NCI-H526 treated with DMSO at 0.1 percent for 48 hours (cell line): ENCODE measurements around the gene HDC.

Experiments
- DNase-seq: peaks from one replicate; lab custom pipeline; 2025; lab: John Stamatoyannopoulos, UW

The HDC gene

DNA sequence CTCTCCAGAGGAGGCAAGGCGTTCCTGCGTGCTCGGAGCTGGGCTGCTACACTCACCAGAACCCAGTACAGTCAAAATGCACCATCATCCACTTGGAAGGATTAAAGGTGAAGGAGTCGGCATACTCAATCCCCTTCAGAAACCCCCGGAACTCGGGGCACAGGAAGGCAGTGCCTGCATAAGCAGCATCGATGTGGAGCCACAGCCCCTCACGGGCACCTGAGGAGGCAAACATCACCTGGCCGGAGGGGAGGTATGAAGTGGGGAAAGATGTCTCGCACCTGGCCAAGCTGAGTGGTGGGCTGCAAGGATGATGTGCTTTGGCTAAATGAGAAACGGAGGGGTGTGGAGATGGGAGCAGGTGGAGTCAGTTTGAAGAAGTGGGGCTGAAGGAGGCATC, 13.0 kb downstream of the HDC start:
- no peak for DNase-seq

DNA sequence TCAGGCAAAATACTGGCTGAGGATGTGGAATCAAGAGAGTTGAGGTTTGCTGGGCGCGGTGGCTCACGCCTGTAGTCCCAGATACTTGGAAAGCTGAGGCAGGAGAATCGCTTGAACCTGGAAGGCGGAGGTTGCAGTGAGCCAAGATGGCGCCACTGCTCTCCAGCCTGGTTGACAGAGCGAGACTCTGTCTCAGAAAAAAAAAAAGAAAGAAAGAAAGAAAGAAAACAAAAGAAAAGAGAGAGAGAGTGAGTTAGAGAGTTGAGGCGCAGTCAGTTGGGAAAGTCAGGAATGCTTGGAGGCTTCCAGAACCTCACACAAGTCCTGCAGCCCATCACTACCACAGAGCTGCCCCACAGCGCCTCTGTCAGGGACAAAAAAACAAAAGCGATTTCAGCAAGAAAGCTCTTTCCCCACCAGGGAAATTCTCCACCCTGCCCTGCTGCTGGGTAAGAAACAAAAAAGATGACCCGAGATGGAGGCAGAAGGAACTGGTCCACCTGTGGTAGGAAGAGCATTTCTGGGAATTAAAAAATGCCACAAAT, 13.8 kb downstream of the HDC start:
- no peak for DNase-seq

DNA sequence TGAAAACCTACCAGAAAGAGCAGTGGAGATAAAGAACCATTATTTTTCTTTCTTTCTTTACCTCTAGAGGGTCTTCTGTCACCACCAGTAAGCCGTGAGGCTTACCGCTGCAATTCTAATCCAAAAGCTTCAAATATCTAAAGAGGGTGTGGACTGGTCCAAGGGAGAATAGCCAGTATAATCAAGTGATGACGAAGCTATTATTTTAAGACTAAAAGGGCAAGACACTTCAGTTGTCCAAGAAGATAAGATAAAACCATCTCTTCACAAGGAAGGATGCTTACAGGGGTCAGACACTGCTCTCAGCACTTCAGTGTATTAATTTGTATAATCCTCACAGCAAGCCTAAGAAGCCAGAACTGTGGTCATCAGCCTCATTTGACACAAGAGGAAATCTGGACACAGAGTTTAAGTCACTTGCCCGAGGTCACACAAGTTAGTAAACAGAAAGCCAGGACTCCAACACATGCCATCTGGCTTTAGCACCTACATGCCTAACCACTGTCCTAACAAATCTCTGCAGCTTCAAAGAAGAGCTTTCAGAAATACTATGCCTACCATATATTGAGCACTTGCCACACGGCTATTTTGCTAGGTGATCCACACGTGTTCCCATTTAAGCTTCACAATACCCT, 14.6 kb downstream of the HDC start:
- DNase-seq, result no peak

DNA sequence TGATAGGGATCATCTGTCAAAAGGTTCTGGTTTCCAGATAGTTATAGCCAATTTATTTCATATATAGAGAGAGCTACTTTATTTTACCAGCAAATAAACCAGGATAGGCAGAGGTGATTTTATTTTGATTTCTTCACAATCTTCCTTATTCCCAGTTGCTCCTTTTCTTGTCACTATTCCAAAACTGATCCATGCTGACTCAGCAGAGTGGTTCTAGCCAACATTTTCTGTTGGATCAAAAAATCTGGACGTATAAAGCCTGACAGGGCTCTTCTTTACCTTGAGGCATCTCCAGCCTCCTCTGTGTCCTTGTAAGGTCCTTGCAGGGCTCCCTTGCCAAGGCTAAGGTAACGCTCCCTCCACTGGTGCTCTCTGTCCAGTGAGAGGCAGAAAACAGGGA, 15.8 kb downstream of the HDC start:
- no peak for DNase-seq

DNA sequence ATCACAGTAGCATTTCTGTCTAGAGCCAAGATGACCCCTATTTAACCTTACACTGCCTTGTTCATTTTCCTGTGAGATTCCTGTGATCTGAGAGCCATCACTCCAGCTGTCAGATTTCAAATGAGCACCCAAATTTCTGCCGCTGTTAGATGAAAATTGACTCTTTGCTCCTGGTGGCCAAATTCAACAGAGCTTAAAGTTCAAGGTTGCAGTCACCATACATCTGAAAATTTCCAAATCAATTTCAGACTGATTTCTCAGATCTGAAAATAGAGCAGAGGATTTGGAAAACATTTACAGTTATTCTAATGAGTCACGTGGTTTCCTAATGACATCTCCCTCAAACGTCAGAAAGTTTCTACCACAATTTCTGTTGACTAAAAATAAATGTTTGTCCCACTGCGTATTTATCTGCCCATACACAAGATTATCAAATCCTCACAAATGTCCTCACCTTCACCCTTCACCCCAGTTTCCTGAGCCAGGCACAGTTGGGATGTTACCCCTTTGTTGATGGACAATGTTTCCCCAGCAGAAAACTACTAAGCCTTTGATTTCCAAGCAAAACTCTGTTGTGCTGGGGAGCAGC, 16.4 kb downstream of the HDC start:
- DNase-seq, result no peak

DNA sequence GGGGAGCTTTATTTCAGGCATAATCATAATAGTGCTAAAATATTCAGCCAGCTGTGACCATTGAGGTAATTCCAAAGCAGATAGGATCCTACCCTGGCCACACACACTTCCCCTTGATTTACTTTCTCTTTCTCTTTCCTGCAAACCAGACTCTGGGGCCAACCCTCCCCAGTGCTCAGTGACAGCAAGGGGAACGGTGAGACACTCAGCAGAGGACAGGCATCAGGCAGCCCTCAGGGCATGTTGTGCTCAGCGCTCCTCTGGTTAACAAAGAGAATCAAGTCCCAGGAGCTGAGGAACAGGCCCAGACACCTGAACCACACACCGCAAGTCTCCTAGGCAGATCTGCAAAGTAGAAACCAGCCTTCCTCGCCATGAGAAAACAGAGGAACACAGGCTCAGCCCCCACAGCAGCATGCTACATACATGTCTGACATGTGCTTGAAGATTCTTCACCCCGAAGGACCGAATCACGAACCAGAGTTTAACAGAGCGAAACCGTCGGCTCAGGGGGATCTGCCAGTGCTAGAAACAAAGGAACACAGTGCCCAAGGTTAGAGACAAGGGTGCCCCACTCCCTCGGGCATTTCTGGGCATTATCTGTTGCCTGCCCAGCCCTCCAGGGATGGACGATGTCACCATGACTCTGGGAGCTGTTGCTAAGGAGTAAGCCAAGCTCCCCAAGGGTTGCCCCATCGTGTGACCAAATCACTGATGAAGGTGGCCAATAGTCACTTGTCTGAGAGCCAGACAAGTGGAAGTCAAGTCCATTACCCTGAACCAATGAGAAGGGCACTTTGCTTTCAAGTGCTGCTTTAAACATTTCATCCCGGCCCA, 17.5 kb downstream of the HDC start:
- DNase-seq, result no peak

DNA sequence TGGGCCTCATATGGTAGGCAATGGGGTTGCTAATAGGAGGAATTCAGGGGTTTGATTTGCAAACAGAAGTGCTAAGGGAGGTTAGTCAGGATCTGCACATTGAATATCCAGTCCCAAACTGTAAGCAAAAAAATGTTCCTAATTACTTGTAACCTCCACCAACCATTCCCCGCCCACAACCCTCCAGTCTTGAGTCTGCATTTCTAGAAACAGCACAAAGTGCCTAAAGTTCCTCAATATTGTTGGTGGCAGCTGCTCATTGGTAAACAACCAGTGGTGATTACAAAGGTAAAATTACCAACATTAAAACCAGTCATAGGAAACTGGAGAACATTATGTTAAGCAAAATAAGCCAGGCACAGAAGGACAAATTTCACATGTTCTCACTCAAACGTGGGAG, 18.9 kb downstream of the HDC start:
- DNase-seq, result no peak

DNA sequence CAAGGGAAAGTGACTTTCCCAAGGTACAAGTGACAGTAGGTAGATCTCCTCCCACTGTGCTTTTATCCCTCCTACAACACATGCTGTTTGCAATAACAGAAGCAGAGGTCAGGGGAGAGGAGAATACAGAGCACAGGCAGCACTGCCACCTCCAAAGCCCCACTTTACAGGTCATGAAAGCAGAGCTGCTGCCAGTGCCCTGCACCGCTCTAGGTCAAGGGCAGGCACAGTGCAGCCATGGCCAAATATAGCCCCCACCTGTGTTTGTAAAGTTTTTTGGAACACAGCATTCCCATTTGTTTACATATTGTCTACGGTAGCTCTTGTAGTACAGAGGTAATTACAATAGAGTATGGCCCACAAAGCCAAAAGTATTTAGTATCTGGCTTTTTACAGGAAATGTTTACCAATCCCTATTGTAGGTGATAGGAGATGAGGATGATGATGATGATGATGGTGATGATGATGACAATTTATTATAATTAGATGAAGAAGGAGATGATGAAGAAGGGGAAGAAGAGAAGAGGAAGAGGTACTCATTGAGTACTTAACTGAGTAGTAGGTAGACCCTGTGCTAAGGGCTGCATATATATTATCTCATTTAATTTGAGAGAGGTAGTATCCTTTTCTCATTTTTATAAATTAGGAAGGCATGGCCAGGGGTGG, 20.4 kb downstream of the HDC start:
- DNase-seq, result no peak

DNA sequence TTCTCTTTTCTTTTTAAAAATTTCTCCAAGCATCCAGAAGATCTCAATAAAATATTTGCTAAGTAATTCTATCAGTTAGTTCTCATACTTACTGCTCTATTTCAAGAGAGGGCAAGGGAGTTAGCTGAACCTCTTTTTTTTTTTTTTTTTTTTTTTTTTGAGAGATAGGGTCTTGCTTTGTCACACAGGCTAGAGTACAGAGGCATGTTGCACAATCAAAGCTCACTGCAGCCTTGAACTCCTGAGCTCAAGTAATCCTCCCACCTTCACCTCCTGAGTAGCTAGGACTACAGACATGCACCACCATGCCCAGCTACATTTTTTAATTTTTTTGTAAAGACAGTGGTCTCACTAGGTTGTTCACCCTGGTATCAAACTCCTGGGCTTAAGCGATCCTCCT, 21.4 kb downstream of the HDC start:
- DNase-seq, result no peak

DNA sequence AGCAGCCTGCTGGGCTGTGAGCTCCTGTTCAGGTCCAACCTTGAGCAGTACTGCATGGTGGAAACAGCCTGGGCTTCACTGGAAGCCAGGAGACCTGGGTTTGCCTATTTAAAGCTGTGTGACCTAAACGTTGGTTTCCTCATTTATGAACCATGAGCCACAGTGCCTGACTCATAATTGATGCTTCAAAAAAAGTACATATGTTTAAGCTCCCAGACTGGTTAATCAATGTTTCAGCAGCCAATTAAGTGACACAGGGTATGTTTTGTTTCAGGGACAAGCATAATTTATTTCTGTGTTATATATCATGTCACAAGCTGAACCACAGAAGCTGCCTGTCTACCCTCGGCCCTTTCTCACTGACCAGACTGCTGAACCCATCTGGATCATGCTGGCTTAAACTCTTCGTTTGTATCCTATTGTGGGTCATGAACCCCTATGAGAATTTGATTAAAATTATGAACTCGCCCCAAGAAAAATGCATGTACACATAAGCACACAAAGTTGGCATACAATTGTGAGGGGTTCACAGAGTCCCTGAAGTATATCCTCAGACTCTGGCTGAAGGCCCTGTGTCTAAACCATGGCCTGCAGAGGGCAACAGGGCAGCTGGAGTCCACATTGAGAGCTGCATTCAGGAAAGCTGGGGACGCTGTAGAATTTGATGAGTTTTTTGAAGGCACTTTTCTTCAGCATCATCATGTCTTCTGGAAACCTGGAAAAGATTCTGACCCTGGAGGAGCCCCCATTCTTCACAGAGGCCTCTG, 23.7 kb downstream of the HDC start:
- DNase-seq, result no peak

DNA sequence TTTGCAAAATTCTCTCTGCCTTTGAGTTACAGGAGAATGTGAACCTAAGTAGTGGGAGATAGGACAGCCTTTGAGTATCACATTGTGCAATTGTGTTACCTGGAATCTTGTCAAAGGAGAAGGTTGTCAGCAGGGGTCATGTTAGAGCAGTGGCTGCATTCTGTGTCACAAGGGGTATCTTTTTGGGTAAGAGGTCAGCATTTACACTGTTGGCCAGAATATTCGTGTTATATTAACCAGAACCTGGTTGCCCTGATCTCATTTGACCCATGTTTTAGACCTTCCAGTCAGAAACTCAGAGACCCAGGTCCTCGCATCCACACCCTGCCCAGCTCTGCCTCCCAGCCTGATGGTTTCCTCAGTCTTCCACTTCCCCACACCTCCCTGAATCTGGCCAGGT, 27.3 kb downstream of the HDC start:
- no peak for DNase-seq

DNA sequence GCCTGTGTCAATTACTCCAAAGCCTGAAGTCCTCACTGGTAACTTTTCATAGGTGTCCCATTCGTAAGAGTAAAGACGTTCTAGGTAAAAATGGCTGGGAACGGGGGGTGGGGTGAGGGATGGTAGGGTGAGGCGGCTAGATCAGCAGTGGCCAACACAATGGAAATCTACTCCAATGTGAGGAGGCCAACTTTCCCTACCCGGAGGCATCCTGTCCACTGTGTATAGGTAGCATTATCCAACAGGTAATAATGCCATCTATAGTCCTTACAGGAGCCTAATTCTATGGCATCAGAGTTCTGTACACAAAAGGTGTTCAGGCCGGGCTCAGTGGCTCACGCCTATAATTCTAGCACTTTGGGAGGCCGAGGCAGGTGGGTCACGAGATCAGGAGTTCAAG, 29.1 kb downstream of the HDC start:
- no peak for DNase-seq

DNA sequence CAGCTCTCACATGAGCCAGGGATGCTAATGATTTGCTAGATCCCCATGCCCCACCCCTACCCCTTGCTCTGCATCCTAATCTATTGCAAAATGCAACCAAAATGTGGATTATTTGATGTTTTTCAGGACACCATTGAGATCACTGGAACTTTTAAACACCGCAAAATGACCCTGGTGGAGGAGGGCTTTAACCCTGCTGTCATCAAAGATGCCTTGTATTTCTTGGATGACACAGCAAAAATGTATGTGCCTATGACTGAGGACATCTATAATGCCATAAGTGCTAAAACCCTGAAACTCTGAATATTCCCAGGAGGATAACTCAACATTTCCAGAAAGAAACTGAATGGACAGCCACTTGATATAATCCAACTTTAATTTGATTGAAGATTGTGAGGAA, 29.7 kb downstream of the HDC start:
- no peak for DNase-seq

DNA sequence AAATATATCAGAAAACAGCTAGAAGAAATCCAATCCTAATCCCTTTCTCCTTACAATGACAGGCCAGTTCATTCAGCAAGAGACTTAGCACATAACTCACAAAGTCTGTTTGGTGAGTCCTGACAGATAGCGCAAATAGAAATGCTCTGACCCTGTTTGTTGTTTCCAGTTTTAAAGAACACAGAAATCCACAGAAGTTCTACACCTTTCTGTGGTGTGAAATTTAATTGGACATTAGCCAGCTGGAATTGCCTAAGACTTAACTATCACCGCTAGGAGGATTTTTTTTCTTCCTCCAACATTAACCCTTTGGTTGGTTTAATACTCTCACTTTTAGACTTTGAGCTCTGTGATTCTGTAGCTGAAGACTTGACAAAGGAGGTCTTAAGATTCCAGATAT, 30.8 kb downstream of the HDC start:
- no peak for DNase-seq

DNA sequence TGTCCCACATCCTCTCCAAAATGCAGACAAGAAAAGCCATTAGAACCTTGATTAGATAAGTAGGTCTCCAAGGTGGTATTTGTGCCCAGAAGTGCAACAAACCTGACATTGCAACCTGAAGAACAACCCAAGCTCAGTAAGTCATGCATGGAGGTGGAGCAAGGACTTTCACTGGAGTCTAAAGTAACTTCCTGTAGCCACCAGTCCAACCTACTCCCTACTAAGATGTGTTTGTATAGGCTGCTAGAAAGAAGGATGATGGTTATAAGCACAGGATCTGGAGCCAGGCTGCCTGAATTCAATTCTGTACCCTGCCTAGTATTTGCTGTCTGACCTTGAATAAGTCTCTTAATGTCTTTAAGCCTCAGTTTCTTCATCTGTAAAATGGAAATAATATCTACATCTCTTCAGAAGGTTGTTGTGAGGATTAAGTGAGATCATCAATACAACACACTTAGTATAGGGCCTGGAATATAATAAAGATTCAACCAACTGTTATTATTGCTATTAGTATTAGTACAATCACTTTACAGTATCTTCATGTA, 32.3 kb downstream of the HDC start:
- no peak for DNase-seq

DNA sequence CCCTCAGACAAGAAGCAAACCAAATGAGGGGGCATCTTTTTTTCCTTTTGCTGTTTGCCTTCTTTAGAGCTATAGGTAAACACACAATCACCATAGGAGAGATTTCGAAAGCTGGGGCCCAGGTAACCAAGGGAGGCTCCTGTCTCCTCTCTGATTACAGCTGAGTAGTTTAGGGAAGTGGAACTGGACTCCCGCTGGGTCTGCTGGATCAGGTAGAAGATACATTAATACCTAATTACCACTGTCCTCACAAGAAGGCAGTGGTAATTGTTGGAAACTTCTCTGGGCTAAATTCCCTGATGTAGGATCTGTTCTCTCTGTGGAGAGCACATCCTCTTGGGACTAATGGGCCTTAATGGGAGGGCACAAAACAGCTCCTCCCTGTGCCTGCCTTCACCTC, 32.7 kb downstream of the HDC start:
- DNase-seq, result no peak

DNA sequence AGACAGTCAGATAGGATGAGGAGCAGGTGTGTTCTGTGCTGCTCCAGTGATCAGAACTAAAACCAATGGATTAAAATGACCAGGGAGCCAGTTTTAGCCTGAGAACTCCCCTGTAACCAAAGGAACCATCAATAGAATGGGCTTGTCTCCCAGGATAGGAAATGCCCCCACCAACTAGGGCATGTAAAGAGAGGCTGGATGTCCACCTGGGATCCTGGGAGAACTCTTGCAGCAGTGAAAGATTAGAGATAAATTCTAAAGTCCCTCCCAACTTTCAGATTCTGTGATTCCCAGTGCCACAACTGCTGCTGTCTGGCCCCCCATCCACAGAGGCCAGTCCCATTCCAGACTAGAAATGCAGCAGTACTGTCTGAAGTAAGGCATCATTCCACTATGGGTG, 33.8 kb downstream of the HDC start:
- no peak for DNase-seq

DNA sequence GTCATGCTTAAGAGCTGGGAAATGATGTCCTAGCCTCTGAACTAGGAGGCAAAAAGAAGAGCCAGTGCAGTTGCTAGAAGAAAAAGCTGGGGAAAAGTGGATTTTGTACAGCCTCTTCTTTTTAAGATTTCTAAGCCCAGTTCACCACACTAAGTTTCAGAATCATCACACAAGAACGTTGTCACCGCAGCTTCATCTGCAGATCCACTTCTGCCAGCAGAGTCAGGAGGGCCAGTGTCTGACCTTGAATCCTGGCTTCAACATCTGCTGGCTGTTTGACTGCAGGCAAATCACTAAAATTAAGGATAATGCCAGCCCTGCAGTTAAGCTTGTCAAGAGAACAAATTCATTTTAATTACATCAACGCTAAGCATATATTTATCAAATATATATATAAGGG, 36.2 kb downstream of the HDC start:
- no peak for DNase-seq

DNA sequence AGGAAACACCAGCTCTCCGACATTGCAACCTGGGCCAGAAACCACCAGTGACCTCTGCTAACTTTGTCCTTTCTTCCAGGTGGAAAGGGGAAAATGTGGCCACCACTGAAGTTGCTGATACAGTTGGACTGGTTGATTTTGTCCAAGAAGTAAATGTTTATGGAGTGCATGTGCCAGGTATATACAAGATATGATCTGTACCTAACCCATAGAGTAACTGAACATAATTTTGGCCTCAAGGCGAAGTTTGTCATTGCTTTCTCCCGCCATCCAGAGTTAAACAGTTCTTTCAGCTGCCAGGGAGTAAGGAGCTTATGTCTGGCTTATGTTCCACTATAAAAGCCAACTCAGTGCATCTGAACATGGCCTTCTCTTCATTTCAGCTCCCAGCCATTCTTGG, 36.7 kb downstream of the HDC start:
- no peak for DNase-seq

DNA sequence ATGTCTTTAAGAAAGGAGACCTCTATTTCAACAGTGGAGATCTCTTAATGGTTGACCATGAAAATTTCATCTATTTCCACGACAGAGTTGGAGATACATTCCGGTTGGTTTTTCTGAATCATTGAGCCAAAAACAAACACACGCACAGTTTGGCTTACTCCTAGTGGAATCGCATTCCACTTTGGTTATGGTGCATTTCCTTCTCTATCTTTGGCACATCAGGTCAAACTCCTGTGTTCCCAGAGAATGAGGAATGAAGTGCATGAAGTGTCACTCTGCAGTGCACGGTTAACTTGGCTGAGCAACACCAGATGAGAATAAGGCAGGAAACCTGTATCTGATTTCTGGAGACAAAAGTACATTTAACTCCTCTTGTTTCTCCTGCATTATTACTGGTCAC, 38.5 kb downstream of the HDC start:
- no peak for DNase-seq

DNA sequence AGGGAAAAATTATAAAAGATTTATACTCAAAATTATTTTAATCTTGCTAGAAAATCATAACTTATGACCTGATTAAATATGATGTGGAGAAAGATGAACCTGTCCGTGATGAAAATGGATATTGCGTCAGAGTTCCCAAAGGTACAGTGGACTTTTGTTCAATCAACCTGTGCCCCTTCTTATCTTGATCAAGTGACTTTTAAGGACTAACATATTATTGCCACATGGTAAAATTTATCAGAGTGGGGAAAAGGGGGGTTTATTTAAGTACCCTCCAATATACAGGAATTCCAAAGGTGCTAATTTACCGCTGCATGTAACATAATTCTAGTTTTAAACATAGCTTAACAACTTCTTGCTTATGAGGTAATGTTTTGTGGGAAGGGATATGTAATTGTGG, 39.6 kb downstream of the HDC start:
- DNase-seq, result no peak

DNA sequence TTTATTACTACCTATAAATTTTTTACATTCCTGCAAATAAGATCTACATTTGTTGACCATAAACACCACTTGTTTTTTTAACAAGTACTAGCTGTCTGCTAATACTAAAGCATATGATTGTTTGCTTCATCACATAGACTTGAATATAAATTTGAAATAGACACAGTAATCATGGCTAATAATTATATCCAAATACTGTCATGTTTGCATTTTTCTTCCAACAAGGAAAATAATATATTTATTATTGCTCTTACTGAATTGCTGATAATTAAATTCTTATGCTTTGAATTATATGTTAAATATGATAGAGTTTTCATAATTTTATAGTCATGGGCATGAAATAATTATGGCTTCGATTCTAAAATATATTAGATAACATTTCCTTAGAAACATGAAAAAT, 40.5 kb downstream of the HDC start:
- no peak for DNase-seq
